Stimulated activated naive CD4-positive, alpha-beta T cell treated with Interleukin-2 at 50 U/mL for 16 hours (primary cell): ENCODE data around the gene POLR1G.
A peak's percentile ranks its signal among the peaks of the same experiment; 100 is the strongest.
"Not testable (repeated sequence)": the region's sequence is repeated elsewhere in the genome, so short reads cannot be mapped to it uniquely, and the experiment has no call there.

Source experiments
- DNase-seq: peaks from one replicate; lab custom pipeline; 2025; lab: John Stamatoyannopoulos, UW

Gene POLR1G

DNA sequence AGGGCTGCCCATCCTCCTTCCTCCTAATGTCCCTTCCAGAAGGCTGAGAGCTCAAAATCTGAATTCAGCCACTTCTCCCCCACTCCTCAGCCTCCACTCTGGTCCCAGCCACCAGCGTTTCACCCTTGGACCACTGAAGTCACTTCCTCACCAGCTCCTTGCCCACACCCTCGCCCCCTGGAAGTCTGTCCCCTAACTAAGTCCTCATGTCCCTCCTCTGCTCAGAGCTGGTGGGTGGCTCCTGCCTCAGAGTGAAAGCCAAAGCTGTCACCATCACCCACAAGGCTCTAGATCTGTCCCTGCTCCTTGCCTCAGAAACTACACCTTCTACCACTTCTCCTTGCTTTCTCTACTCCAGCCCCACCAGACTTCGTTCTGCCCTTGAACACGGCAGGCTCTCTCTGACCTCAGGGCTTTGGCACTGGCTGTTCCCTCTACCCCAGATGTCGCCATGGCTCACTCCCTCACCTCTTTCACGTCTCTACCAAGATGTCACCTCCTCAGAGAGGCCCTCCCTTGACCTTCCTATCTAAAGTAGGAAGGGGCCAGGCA is 15.6 kb downstream of the POLR1G start:
- no peak for DNase-seq

DNA sequence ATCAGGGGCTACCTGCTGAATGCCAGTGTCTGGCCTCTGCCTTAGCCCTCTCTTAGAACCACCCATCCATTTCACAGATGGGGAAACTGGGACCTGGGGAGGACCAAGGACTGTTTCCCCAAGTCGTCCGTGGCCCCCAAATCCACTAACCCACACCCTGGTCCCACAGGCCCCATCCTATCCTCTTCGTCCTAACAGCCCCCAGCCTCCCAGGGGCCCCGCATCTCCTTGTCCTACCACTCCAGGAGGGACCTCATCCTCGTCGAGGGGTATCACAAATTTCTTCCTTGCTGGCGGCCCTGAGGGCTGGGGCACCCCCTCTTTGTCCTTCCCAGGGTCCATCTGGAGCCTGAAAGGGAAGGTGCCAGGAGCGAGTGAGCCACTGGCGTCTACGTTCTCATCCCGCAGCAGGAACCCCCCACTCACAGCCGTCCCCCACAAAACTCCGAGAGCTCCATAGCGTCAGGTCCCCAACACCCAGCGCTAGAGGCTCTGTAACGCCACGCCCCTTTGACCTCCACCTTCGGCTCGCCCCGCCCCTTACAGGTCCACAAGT is 16.7 kb downstream of the POLR1G start:
- DNase-seq: peak; percentile 76

DNA sequence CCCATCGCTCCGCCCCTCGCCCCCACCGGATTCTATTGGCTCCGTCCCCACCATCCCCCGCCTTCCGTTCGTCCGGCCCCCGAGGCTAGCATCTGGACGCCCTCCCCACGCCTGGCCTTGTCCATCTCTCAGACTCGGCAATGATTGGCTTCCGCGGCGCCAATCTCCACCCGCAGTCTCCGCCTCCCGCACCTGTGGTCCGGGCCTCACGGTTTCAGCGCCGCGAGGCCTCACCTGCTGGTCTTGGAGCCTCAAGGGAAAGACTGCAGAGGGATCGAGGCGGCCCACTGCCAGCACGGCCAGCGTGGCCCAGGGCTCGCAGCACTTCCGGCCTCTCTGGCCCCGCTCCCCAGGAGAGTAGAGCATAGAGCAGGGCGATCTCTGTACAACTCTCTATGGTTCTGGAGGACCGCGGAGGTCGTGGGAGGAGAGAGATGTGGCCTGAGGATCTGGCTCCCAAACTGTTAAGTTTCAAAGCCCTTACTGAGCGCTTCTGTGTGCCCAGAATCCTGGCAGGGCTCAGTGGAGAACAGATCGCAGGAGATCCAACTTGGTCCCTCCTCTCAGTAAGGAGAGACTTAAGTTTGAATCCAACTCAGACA is 17.2 kb downstream of the POLR1G start, which contains the start of gene ERCC1:
TSS of gene ERCC1 (minus strand) at position 329 of the 602 bp plus-strand sequence. CDS start 543 bp downstream, outside the sequence.
- peak; percentile 66 for DNase-seq

DNA sequence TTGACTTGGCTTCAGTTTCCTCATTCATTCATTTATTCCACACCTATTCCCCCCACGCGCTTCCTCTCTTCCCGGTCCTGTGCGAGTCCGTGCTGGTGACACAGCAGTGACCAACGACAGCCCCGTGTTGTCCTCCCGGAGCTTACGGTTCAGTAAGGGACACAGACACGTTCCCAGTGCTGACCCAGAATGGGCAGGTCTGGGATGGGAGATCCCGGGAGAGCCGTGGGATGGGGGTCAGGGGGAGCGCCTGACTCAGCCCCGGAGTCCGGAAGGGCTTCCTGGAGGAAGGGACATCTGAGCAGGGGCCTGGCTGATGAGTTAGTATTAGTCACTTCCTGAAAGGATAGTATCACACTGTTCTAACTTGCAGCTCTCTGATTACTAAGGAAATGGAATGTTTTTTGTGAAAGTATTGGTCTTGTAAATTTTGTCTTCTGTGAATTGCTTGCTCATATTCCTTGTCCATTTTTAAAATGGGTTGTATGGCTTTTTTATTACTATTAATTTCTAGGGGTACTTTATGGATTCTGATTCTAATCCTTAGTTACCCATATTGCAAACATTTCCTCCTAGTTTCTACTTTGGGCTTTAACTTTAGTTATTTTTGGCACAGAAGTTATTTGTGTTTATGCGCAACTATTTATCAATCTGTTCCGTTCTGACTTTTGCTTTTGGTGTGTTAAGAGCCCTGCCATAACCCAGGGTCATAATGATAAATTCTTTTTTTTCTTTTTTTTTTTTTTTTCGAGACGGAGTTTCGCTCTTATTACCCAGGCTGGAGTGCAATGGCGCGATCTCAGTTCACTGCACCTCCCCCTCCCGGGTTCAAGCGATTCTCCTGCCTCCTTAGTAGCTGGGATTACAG is 18.0 kb downstream of the POLR1G start:
- peak; percentile 37 for DNase-seq

DNA sequence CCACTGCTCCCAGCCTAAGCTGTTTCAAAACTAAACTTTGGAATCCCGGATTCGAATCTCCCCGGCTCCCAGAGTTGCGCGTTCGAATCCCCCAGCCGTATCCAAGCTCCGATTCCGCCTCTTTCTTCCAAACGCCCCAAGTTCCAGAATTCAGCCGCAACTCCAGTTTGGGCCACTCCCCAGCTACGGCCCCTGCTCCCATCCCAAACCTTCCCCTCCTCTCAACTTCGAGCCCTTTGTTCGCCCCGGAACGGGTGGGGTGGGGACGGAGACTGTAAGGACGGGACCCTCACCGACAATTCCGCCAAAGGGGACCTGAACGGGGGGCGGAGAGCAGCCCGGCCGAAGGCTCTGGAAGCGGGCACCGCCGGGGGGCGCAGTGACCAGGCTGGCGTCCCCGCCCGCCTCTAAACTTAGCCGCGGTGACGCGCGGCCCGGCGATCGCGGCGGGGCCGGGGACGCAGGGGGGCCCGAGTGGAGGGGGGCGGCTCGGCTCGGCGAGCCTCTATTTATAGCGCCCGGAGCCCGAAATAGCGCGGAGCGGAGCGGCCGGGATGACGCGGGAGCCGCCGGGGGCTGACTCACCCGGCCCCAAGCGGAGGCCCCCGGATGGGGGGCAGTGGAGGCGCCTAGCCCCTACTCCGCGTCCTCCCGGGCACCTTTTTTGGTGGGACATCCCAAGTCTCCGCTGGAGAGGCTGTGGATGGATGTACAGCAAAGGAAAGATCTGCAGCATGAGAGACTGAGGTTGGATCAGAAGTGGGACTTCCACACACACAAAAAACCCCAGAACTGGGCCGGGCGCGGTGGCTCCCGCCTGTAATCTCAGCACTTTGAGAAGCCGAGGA is 22.2 kb downstream of the POLR1G start:
- DNase-seq: no peak

DNA sequence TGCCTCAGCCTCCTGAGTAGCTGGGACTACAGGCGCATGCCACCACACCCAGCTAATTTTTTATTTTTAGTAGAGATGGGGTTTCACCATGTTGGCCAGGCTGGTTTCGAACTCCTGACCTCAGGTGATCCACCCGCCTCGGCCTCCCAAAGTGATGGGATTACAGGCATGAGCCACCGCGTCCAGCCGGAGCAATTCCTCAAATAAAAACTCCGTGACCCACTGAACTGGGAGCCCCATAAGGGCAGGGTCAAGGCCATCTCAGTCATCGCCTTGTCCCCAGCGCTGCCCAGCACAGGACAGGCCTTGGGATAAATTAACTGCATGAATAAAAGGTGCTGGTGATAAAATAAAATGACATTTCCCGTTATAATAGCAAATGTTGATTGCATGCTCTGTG is 23.5 kb downstream of the POLR1G start:
- not testable (repeated sequence) for DNase-seq

DNA sequence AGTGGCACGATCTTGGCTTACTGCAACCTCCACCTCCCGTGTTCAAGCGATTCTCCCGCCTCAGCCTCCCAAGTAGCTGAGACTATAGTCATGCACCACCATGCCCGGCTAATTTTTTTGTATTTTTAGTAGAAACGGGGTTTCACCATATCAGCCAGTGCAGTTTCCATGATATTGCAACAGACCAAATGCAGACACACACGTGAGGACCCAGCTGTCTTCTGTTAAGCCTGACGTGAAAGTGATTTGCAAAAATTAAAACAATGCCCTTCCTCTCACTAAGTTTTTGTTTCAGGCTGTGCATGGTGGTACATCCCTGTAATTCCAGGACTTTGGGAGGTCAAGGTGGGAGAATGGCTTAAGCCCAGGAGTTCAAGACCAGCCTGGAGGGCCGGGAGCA is 24.6 kb downstream of the POLR1G start:
- DNase-seq: not testable (repeated sequence)

DNA sequence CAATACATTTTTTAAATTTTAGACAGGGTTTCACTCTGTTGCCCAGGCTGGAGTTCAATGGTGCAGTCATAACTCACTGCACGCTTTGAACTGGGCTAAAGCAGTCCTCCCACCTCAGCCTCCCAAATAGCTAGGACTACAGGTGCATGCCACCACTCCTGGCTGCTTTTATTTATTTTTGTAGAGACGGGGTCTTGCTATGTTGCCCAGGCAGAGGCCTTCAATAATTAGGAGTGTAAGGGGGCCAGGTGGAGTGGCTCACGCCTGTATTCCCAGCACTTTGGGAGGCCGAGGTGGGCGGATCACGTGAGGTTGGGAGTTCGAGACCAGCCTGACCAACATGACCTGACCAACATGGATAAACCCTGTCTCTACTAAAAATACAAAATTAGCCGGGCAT is 26.1 kb downstream of the POLR1G start:
- not testable (repeated sequence) for DNase-seq

DNA sequence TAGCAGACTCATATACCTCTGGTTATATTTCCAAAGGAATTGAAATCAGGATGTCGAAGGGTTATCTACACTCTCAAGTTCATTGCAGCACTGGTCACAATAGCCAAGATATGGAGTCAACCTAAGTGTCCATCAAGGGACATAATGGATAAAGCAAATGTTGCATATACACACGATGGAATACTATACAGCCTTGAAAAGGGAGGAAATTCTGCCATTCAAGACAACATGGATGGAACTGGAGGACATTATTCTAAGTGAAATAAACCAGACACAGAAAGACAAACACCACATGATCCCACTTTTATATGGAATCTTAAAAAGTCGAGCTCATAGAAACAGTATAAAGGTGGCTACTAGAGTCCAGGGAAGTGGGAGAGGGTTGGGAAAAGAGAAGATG is 30.9 kb downstream of the POLR1G start:
- no peak for DNase-seq

DNA sequence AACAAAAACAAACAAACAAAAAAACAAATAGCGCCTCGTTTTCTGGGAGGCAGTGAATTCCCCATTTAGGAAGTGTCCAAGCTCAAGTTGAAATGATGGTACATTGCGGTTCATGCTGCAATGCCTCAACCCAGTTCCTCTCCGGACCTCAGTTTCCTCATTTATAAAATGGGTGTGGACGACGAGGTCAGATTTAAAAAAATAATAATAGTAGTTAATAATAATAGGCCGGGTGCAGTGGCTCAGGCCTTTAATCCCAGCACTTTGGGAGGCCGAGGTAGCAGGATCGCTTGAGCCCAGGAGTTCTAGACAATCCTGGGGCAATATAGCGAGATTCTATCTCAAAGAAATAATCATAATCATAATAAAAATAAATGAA is 32.7 kb downstream of the POLR1G start:
- DNase-seq: no peak

DNA sequence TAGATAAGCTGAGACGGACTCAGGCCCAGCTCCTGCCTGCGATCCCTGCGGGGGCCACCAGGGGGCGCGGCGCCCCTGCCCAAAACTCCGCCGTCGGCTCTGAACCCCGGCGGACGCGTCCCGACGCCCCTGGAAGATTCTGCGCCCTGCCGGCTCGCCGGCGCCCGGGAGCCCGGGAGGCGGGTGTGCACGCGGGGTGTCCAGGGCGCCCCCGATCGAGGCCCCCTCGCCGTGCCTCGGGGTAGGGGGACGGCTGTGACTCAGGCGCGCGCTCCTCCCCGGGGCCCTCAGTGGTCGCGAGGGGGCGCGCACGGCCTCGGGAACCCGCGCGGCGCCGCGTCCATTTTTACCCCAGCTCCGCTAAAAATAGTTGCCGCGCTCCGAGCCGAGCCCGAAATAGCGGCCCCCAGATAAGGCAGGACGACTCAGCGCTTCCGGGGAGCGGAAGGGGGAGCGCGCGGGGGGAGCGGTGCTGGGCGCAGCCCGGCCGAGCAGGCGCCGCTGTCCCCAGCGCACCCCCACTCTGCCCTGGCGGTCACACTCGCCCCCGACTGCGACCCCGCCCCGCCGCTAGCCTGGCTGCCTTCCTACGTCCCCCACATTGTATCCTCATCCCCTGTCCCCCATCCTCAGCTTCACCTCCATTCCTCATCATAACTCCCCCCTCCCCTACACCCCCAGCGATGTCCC is 33.3 kb downstream of the POLR1G start:
- DNase-seq: peak; percentile 82

DNA sequence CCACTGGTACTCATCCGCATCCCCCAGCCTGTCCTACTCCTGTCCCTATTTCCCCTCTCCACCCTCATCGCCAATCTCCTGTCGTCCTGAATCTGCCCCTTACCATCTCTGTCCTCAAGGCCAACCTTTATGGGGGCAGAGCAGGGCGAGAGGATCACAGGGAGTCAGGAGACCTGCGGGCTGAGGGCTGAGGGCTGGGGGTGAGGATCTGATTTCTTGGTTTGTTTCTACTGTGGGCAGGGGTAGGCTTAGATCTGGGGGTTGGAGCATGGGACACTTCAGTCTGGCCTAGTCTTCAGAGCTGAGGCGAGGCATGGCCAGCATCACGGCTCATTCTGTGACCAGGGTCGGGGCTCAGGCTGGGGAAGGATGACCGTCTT is 33.8 kb downstream of the POLR1G start:
- DNase-seq: no peak

DNA sequence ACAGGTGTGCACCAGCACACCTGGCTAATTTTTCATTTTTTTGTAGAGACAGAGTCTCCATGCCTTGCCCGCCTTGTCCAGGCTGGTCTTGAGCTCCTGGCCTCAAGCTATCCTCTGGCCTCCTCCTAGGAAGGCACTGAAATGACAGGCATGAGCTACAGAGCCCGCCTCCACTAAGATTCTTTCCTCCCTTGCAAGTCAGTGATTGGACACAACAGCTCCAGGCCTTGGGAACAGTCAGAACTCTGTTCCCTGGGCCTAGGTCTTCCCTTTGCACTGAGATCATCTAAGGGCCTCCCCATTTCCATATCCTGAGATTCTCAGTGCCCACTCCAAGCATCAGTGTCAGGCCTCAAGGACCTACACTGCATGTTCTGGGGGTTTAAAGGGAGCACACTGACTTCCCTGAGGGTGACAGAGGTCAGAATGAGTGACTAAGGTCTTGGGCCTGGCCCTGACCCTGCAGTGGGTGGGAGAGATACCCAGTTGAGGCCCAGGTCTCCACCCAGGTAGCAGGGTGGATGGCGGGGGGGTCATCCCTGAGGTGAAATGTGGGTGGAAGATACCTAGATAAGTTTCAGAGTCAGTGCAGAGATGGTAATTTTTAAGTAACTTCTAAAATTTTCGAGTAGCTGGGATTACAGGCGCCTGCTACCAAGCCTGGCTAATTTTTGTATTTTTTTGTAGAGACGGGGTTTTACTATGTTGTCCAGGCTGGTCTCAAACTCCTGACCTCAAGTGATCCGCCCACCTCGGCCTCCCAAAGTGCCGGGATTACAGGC is 34.6 kb downstream of the POLR1G start:
- DNase-seq: no peak

DNA sequence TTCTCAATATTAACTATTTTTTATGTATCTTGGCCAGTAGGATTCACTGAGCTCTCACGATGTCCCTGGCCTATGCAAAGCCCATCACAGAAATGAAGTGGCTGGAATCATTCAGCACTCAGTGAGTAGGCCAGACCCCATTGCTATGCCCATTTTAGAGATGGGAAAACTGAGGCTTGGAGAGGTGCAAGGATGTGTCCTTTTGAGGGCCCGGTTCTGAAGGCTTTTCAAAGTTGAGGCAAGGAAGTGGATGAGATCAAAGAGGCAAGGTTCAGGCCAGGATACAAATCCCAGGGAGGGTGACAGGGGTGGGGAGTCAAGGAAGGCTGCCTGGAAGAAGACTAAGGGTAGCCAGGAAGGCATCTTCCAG is 35.9 kb downstream of the POLR1G start:
- DNase-seq: no peak

DNA sequence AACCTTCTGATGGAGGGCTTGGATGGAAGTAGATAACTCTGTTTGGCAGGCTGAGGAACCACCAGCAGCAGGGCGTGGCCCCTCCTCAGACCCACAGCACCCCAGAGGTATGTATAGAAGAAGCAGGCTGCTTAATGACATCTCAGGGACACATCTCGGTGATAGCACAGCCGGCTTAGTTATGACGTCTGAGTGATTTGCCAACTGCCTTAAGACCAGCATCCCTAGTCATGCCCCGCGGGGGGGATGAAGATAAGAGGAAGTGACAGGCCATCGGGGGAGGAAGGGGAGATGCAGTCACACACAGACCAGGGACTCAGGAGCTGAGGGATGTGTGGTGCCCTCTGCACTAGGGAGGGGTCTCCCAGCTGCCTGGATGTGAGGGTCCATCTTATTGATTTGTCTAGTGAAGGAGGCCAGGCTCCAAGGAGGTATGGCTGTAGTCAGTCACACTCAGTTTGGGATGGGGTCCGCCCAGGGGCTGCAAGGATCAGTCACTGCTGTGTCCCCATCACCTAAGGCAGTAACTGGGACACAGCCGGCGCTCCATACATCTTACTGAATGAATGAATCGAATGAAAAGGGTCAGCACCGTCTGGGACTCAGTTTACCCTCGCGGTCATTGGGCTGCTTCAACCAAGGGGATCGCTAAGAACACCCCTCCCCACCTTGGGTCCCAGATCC is 36.5 kb downstream of the POLR1G start:
- no peak for DNase-seq

DNA sequence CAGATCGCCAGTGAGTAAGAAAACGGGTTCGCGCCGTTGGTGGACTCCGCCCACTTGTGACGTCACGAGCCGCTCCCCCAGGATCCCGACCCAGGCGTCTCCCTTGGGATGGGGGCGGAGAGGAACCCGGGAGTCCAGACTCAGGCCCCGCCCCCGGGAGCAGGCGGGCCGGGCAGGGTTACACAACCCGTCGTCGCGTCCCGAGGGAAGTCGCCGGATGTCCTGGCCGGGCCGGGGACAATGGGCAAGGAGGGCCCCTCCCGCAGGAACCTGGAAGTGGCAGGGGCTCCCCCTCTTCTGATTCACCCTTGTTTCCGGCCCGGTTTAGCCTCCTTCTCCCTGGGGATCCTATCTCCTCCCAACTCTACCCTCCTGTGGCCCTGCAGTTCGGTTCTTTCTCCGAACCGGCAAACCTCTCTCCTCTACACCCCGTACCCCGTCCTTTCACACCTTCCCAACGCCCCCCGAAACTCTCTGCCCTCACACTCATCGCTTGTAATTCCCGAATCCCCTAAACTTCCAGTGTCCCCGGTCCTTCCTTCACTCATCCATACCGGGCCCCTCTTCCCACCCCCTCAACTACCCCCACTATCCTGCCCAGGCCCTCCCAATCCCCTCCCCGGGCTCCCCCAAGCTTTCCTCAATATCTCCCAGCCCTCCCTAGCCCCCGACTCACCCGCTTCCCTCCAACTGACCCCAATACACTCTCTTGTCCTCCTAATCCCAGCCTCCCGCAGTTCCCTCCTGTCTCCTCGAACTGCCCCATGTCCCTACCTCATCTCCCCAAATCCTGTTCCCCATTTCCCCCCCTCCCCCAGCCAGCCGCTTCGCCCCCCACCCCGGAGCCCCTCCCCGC is 37.2 kb downstream of the POLR1G start:
- DNase-seq: peak; percentile 48

DNA sequence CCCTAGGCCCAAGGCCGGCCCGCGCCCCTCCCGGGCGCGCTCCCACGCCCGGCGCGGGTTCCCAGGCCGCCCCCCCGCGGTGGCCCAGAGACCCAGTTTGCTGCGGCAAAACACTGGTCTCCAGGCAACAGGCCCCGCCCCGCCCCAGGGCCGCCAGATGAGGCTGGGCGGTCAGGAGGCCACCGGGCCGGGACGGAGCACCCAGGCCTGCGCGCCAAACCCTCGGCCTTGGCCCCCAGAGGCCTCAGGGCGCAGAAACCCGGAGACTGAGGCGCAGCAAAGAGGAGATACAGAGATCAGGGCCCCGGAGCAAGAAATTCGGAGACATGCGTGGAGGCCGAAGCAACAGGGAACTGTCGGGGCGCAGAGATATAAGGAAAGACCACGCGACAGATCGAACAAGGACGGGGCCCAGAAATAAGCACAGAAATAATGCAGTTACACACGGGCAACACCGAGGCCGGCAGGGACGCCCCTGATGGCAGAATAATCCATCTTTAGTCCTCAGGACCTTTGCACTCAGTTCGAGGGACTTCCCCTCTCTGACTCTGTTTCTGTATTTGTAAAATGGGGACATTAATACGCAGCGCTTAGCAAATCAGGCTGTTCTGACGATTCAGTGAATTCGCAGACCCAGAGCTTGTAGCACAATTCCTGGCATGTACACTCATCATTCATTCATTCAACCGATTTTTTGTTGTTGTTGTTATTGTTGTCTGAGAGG is 38.0 kb downstream of the POLR1G start:
- DNase-seq: peak; percentile 80

DNA sequence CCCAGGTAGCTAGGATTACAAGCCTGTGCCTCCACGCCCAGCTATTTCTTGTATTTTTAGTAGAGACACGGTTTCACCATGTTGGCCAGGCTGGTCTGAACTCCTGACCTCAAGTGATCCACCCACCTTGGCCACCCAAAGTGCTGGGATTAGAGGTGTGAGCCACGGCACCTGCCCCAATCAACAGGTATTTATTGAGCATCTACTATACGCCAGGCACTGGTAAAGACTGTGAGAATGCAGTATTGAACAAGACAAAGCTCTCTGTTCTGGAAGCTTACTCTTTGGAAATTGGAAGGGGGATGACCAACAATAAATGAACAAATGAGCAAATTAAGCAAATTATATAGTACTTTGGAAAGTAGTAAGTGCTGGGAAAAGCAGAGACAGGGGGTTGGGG is 38.7 kb downstream of the POLR1G start:
- no peak for DNase-seq
